OCI-LY3 (cell line): Measurements from ENCODE around the gene CCBE1.

Source experiments
- H2AFZ ChIP-seq: fragments of 200-600, 300-600 bp; shearing (Covaris generic); 2 replicates; pipeline ENCODE4 v1.6.0; 2014; ENCODE audit warnings: antibody characterized with exemption, low read depth, low read length
- H3K27ac ChIP-seq: fragments of 200-600, 300-600 bp; sonication (generic); 2 replicates; pipeline ENCODE4 v1.5.1; 2014; ENCODE audit warnings: mild to moderate bottlenecking, low read length, moderate library complexity, mixed read lengths
- H3K27me3 ChIP-seq: fragments of 200-600, 300-600 bp; sonication (generic); 2 replicates; pipeline ENCODE4 v1.6.1; 2014; ENCODE audit warnings: low read depth, low read length, mixed read lengths
- H3K36me3 ChIP-seq: fragments of 200-600, 300-600 bp; sonication (generic); replicated peaks from 2 replicates; pipeline ENCODE3; 2014; ENCODE audit warnings: low read depth, low read length, mixed read lengths
- H3K4me1 ChIP-seq: fragments of 300-600, 200-600 bp; sonication (generic); 2 replicates; pipeline ENCODE4 v1.6.1; 2014; ENCODE audit warnings: low read length, mixed read lengths
- H3K4me2 ChIP-seq: fragments of 200-600, 300-600 bp; sonication (generic); 2 replicates; pipeline ENCODE4 v1.6.1; 2014; ENCODE audit warnings: low read length, mixed read lengths
- H3K4me3 ChIP-seq: fragments of 300-600, 200-600 bp; sonication (generic); 2 replicates; pipeline ENCODE4 v1.5.1; 2014; ENCODE audit warnings: antibody characterized with exemption, mild to moderate bottlenecking, low read length, moderate library complexity
- H3K79me2 ChIP-seq: fragments of 300-600, 200-600 bp; shearing (Covaris generic); 2 replicates; pipeline ENCODE4 v1.6.1; 2014; ENCODE audit warnings: mild to moderate bottlenecking, low read length, mixed read lengths
- H3K9ac ChIP-seq: fragments of 300-600, 200-600 bp; shearing (Covaris generic); 2 replicates; pipeline ENCODE4 v1.6.0; 2014; ENCODE audit warnings: mild to moderate bottlenecking, low read length, moderate library complexity
- H3K9me3 ChIP-seq: fragments of 200-600, 300-600 bp; shearing (Covaris generic); 2 replicates; pipeline ENCODE4 v1.6.1; 2014; ENCODE audit warnings: low read length, mixed read lengths; ENCODE audit not compliant: insufficient read depth
- H4K20me1 ChIP-seq: fragments of 200-600, 300-600 bp; sonication (generic); 2 replicates; pipeline ENCODE4 v1.6.1; 2016; ENCODE audit warnings: low read length, mixed read lengths; ENCODE audit not compliant: insufficient read depth
- EZH2phosphoT487 ChIP-seq: fragments of 200-600 bp; shearing (Covaris generic); IDR thresholded peaks from 2 replicates; pipeline ENCODE4 v1.6.1; 2018; ENCODE audit warnings: antibody characterized with exemption, mixed run types, low read depth
- TF ChIP-seq, protein P1 (sequence below): fragments of 200-600, 300-600 bp; sonication (generic); IDR thresholded peaks from 2 replicates; pipeline ENCODE4 v1.5.1; 2014; ENCODE audit warnings: antibody characterized with exemption, low read length, low read depth

CCBE1 gene

GRCh38 chr18:59606193-59607077, 90.8 kb downstream of the CCBE1 start:
- Histone ChIP-seq H2AFZ (no peak overlapping the region), H4K20me1 (no peaks in the 10 kb centered on the region), H3K4me1 (no peaks in the 10 kb centered on the region), H3K36me3 (no peaks in the 10 kb centered on the region), H3K9ac (no peak overlapping the region), H3K27ac (no peak overlapping the region), H3K9me3 (no peaks in the 10 kb centered on the region), H3K4me2 (no peak overlapping the region), H3K27me3 (peaks cover 53% of the 10 kb centered on the region), H3K4me3 (no peak overlapping the region), H3K79me2 (no peaks in the 10 kb centered on the region)
- TF ChIP-seq, protein P1, sequence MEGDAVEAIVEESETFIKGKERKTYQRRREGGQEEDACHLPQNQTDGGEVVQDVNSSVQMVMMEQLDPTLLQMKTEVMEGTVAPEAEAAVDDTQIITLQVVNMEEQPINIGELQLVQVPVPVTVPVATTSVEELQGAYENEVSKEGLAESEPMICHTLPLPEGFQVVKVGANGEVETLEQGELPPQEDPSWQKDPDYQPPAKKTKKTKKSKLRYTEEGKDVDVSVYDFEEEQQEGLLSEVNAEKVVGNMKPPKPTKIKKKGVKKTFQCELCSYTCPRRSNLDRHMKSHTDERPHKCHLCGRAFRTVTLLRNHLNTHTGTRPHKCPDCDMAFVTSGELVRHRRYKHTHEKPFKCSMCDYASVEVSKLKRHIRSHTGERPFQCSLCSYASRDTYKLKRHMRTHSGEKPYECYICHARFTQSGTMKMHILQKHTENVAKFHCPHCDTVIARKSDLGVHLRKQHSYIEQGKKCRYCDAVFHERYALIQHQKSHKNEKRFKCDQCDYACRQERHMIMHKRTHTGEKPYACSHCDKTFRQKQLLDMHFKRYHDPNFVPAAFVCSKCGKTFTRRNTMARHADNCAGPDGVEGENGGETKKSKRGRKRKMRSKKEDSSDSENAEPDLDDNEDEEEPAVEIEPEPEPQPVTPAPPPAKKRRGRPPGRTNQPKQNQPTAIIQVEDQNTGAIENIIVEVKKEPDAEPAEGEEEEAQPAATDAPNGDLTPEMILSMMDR = no peak
- TF ChIP-seq EZH2phosphoT487 = no peak

- TF ChIP-seq, protein P1 = no peak
- no peak for TF ChIP-seq EZH2phosphoT487
- peaks cover 49% of the 10 kb centered on the region for H3K27me3 ChIP-seq
- H3K36me3 ChIP-seq = no peaks in the 10 kb centered on the region
- H3K4me3 ChIP-seq = no peak overlapping the region
- no peaks in the 10 kb centered on the region for H3K9me3 ChIP-seq
- H3K9ac ChIP-seq = no peak overlapping the region
- H2AFZ ChIP-seq = no peak overlapping the region
- H3K79me2 ChIP-seq = no peaks in the 10 kb centered on the region
- H3K27ac ChIP-seq = no peak overlapping the region
- no peaks in the 10 kb centered on the region for H4K20me1 ChIP-seq
- no peaks in the 10 kb centered on the region for H3K4me1 ChIP-seq
- H3K4me2 ChIP-seq = no peak overlapping the region
Measured at GRCh38 chr18:59605633-59606192, 91.5 kb downstream of the CCBE1 start.

GRCh38 chr18:59604877-59605276, 92.3 kb downstream of the CCBE1 start:
- H2AFZ ChIP-seq = no peak overlapping the region
- no peak overlapping the region for H3K4me2 ChIP-seq
- H3K27me3 ChIP-seq = peaks cover 50% of the 10 kb centered on the region
- no peaks in the 10 kb centered on the region for H3K4me1 ChIP-seq
- H3K79me2 ChIP-seq = no peaks in the 10 kb centered on the region
- no peak for TF ChIP-seq EZH2phosphoT487
- TF ChIP-seq, protein P1 = no peak
- no peak overlapping the region for H3K9ac ChIP-seq
- no peaks in the 10 kb centered on the region for H3K36me3 ChIP-seq
- H4K20me1 ChIP-seq = no peaks in the 10 kb centered on the region
- no peak overlapping the region for H3K27ac ChIP-seq
- H3K4me3 ChIP-seq = no peak overlapping the region
- H3K9me3 ChIP-seq = no peaks in the 10 kb centered on the region

GRCh38 chr18:59597049-59597448, 100.2 kb downstream of the CCBE1 start:
- Histone ChIP-seq H2AFZ (no peak overlapping the region), H3K9ac (no peak overlapping the region), H3K4me3 (no peak overlapping the region), H3K27ac (no peak overlapping the region), H3K36me3 (no peaks in the 10 kb centered on the region), H3K79me2 (no peaks in the 10 kb centered on the region), H3K27me3 (peaks cover 83% of the 10 kb centered on the region), H4K20me1 (no peaks in the 10 kb centered on the region), H3K9me3 (no peaks in the 10 kb centered on the region), H3K4me1 (no peaks in the 10 kb centered on the region), H3K4me2 (no peak overlapping the region)
- TF ChIP-seq EZH2phosphoT487 = no peak
- TF ChIP-seq, protein P1 = no peak
